GM10248 (cell line): Measurements from ENCODE around the gene EML2.

ENCODE experiments used
- CTCF ChIA-PET: fragments of 300-600 bp; sonication (Branson Sonifier 250); formaldehyde crosslinking; extraction: SDS; loops from one replicate; lab custom pipeline; 2021; ENCODE audit warnings: antibody characterized with exemption; lab: Yijun Ruan, JAX
- POLR2A ChIA-PET: fragments of 350-650 bp; sonication (Branson Sonifier 250); formaldehyde crosslinking; extraction: SDS; loops from one replicate; lab custom pipeline; 2020; ENCODE audit warnings: antibody characterized with exemption; lab: Yijun Ruan, JAX
- DNase-seq: peaks from one replicate; pipeline ENCODE4 v3.0.0; 2012; ENCODE audit errors: extremely low spot score
- TF ChIP-seq, protein P1 (sequence below): IDR thresholded peaks from 2 replicates; pipeline ENCODE4 v1.5.1; 2012; ENCODE audit warnings: mild to moderate bottlenecking, low read depth; ENCODE audit errors: extremely low read depth, missing control alignments, control extremely low read depth

The EML2 gene

GRCh38 chr19:45571457-45572220 is 67.6 kb downstream of the EML2 start:
- POLR2A ChIA-PET = interaction anchor here (0.6 kb wide), 1 partner anchor 70 kb away, joined by 4 read pairs; no protein-coding TSS in a partner anchor
- CTCF ChIA-PET = interaction anchor here (1.1 to 4.6 kb wide), 5 partner anchors 14 to 93 kb away, joined by 4 to 22 read pairs (median 10); no protein-coding TSS in a partner anchor
- DNase-seq = no peak
- TF ChIP-seq, protein P1, sequence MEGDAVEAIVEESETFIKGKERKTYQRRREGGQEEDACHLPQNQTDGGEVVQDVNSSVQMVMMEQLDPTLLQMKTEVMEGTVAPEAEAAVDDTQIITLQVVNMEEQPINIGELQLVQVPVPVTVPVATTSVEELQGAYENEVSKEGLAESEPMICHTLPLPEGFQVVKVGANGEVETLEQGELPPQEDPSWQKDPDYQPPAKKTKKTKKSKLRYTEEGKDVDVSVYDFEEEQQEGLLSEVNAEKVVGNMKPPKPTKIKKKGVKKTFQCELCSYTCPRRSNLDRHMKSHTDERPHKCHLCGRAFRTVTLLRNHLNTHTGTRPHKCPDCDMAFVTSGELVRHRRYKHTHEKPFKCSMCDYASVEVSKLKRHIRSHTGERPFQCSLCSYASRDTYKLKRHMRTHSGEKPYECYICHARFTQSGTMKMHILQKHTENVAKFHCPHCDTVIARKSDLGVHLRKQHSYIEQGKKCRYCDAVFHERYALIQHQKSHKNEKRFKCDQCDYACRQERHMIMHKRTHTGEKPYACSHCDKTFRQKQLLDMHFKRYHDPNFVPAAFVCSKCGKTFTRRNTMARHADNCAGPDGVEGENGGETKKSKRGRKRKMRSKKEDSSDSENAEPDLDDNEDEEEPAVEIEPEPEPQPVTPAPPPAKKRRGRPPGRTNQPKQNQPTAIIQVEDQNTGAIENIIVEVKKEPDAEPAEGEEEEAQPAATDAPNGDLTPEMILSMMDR = no peak

GRCh38 chr19:45569619-45570421 is 69.4 kb downstream of the EML2 start:
- TF ChIP-seq, protein P1 = peak; percentile 85
- CTCF ChIA-PET = interaction anchor here (0.9 to 4.0 kb wide), 9 partner anchors 10 to 84 kb away, joined by 3 to 20 read pairs (median 4); no protein-coding TSS in a partner anchor
- POLR2A ChIA-PET = no interaction called here
- DNase-seq = peak; percentile 66

- CTCF ChIA-PET = interaction anchor here (0.9 to 4.0 kb wide), 7 partner anchors 9 to 140 kb away, joined by 3 to 20 read pairs (median 4); no protein-coding TSS in a partner anchor
These were observed 70.5 kb downstream of the EML2 start for GRCh38 chr19:45568732-45569131.

GRCh38 chr19:45567609-45568008 is 71.6 kb downstream of the EML2 start:
- TF ChIP-seq, protein P1 = no peak
- no peak for DNase-seq
- CTCF ChIA-PET = interaction anchor here (0.7 to 4.0 kb wide), 5 partner anchors 10 to 129 kb away, joined by 3 to 20 read pairs (median 4); no protein-coding TSS in a partner anchor
- POLR2A ChIA-PET = no interaction called here

More at GRCh38 chr19:45568732-45569131, 70.5 kb downstream of the EML2 start:
- TF ChIP-seq, protein P1 = no peak
- no peak for DNase-seq
- POLR2A ChIA-PET = no interaction called here

GRCh38 chr19:45564131-45564780 is 74.9 kb downstream of the EML2 start:
- POLR2A ChIA-PET = no interaction called here
- TF ChIP-seq, protein P1 = no peak
- no peak for DNase-seq
- CTCF ChIA-PET = no interaction called here
